Fibroblast of peridontal ligament (primary cell): ENCODE measurements around the gene SPSB4.

Experiments
- DNase-seq: peaks from one replicate; pipeline ENCODE4 v3.0.0-alpha.2; 2010; ENCODE audit errors: extremely low read depth

The SPSB4 gene

GRCh38 chr3:141152801-141153678 lies 101.9 kb downstream of the SPSB4 start:
- no peak for DNase-seq

DNA sequence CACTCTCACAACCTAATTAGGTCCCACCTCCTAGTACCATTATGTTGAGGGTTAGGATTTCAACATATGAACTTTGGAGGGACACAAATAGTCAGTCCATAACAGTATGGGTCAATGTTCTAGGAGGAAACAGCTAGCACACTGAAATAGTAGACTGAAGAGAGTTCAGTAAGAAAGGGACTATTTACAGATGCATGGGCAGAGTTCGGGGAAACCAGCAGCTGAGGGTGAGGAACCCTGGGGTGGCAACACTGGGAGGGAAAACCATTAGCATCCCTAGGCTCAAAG lies 102.5 kb downstream of the SPSB4 start:
- no peak for DNase-seq

- DNase-seq: no peak
These were observed 113.7 kb downstream of the SPSB4 start for GRCh38 chr3:141164852-141165251.

DNA sequence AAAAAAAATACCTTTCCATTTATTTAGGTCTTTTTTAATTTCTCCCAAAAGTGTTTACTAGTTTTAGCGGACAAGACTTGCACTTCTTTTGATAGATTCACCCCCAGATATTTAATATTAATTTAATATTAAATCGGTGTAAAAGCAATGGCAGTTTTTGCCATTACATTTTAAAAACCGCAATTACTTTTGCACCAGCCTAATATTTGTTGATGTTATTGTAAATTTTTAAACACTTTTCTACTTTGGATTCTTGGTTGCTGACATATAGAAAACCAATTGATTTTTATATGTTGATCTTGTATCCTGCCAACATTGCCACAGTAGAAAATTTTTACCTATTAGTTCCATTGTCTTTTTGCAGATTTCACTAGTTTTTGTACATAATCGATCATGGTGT lies 116.5 kb downstream of the SPSB4 start:
- no peak for DNase-seq

DNA sequence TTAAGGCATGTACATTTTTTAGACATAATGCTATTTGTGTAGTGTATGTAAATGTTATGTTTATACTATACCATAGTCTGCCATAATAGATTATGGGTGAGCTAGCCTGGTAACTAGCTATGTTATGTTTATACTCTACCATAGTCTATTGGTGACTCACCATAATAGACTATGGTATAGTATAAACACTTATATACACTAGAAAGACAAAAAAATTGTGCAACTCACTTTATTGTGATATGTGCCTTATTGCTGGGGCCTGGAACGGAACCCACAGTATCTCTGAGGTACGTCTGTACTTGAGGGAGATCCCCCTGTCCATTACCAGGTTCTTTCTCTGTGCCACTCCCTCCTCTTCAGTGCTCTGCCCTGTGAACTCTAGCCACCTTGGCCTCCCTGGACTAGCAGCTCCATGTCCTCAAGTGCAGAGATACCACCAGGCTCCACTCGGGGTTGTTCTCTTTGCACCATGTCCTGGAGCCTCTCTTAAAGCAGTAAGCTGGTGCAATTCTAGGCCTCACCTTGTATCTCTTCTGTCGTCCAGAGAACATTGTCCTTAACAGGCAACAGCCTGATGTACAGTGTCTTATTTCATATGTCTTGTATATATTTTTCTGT lies 119.6 kb downstream of the SPSB4 start:
- no peak for DNase-seq

DNA sequence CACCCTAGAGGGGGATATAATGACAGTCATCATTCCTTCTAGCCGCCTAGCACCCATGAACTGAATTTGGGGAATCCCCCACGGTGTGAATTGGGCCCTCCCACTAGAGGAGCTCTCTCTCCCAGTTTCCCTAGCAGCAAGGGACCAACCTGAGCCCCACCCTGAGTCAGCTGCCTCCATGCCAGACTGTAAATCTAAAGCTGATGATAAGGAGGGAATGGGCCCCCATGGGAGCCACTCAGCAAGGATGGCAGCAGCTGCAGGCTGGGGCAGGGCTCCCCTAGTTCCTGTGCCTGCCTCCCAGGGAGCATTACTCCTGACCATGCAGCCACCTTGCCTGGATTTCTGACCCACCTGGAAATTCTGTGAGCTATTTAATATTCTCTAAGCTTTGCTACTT lies 123.5 kb downstream of the SPSB4 start:
- no peak for DNase-seq

DNA sequence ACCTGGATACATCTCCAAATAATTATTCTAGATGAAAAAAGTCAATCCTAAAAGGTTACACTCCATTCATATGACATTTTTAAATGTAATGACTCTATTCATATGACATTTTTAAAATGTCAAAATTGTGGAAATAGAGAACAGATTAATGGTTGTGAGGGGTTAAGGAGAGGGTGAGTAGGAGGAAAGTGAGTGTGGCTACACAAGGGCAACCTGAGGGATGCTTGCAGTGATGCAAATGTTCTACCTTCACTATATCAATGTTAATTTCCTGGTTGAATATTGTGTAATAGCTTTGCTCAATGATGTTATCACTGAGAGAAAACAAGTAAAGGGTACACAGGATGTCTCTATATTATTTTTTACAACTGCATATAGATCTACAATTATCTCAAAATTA lies 125.6 kb downstream of the SPSB4 start:
- no peak for DNase-seq

GRCh38 chr3:141178026-141178425 lies 126.9 kb downstream of the SPSB4 start:
- no peak for DNase-seq

DNA sequence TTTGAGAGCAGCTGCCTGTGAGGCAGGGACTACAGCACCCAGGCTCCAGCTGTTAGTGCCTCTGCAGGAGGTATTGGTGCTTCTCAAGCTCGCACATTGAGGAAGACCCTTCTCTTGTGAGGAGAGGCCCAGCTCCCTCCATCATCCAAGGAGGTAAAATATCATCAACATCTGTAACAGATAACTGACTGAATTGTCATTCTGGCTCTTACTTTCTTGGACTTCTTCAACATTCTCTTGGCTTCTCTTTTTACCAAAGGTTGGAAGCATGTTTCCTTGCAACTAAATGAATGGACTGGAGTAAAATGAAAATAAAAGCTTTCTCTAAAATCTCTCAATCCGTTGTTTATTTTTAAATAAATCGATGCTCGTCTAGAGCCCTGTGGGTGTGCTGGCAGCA lies 127.4 kb downstream of the SPSB4 start:
- DNase-seq: no peak

GRCh38 chr3:141179983-141180382 lies 128.8 kb downstream of the SPSB4 start:
- no peak for DNase-seq

GRCh38 chr3:141181196-141181595 lies 130.0 kb downstream of the SPSB4 start:
- no peak for DNase-seq

DNA sequence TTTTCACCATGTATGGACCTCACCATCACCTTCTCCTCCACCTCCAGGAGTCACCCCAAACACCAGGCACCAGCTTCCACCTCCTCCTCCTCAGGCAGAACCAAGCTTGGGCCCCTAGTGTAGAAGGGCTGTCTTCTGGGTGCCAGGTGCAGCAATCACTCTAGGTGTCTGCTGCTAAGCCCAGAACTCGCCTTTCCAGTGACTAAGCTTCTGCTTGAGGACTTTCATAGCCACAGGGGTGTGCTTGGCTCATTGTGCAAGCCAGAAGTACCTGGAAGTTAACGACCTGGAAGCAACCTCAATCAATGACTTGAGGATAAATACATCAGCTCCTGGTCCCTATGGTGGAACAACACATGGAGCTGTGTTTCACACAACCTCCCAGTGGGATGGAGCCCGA lies 130.7 kb downstream of the SPSB4 start:
- DNase-seq: no peak

GRCh38 chr3:141183606-141184005 lies 132.5 kb downstream of the SPSB4 start:
- DNase-seq: no peak

DNA sequence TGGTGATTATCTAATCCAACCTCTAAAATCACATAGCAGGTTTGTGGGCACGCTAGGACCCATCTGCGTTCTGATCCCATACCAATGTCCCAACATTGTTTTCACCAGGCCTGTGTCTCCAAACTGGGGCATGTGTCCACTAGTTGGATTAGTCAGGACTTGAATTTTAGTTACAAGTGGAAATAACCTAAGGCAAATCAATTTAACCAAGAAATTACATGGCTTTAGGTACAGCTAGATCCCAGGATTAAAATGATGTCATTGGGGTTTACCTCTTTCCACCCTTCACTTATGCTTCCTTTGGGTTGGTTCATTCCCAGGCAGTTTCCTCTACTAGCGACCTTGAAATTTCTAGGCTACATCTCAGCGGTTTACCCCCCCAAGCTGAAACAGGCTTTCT lies 133.3 kb downstream of the SPSB4 start:
- DNase-seq: no peak

DNA sequence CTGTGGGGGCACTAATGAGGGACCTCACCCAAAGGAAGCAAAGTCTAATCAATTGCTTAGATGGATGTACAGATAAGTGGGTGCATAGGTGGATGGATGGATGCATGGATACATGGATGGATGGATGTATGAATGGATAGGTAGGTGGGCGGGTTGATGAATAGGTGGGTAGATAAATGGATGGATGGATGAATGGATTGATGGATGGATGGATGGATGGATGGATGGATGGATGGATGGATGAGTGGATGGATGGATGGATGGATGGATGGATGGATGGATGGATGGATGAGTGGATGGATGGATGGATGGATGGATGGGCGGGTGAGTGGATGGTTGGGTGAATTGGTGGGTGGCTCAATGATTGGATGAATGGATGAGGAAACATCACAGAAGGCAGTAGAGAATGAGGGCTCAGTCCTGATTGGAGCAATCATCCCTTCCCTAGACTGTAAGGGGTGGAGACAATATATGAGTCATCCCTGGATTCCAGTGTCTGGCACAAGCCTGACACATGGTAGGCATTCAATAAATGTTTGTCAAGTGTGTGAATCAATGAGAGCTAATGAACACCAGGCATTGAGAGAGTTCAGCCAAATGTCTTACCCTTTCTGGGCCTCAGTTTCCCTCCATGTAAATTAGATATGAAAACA lies 140.1 kb downstream of the SPSB4 start:
- peak; percentile 7 for DNase-seq

GRCh38 chr3:141192345-141192744 lies 141.2 kb downstream of the SPSB4 start:
- peak; percentile 94 for DNase-seq

DNA sequence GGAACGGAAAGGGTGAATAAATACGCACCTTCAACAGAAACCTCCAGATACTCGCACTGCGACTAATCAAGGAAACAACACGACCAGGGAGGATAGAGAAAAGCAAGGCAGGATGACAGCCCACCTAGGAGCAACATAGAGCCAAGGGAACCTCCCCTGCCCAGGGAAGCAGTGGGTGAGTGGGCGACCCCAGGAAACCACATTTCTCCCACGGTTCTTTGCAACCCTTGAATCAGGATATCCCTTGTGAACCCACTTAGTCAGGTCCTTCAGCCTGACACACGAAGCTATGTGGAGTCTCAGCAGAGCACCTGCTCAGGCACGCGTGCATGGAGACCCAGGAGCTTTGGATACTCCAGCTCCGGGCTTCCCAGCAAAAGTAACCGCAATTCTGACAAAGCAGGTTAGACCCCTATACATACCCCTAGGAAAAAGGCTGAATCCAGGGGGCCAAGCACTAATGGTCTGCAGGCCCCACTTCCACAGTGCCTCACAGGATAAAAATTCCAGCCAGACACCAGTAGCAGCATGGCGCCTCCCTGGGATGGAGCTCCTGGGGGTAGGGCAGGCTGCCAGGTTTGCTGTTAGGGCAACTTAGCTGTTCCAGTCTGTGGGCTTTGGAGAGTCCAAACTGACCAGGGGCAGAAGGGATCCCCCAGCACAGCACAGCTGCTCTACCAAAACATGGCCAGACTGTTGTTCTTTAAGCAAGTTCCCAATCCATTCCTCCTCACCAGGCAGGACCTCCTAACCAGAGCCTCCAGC lies 142.1 kb downstream of the SPSB4 start:
- DNase-seq: no peak
